Eye (tissue), 1 donor: Measurements from ENCODE around the gene CBX2.
"Not testable (repeated sequence)": the region's sequence is repeated elsewhere in the genome, so short reads cannot be mapped to it uniquely, and the experiment has no call there.

Experiments
- DNase-seq: peaks from one replicate; pipeline ENCODE4 v3.0.0-alpha.2; 2015

CBX2 gene

DNA sequence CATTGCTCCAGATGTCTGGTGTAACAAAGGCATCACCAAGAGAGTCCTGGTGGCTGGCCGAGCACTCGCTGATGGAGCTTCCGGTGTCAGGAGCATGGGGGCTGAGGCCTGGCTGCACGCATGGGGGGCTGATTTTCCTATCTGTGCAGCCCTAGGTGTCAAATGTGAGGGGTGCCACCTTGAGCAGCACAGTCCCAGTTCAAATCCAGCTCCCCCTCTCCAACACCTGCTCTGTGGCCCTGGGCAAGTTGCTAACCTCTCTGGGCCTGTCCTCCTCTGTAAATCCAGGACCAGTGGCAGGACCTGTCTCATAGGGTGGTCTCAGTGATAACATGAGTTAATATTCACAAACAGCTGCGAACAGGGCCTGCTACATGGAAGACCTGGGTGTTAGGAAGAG, 34.3 kb upstream of the CBX2 start:
- no peak for DNase-seq

DNA sequence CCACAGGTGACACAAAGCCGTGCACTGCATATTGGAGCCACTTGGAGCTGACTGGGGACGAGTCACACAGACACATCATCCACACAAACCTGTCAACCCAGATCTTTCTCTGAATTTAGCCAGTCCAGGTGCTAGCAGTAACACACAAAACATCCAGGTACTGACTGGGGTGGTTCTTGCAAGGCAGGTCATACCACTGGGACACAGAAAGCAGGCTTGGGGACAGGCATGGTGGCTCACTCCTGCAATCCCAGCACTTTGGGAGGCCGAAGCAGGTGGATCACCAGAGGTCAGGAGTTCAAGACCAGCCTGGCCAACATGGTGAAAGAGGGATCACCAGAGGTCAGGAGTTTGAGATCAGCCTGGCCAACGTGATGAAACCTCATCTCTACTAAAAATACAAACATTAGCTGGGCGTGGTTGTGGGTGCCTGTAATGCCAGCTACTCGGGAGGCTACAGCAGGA, 32.3 kb upstream of the CBX2 start:
- no peak for DNase-seq

GRCh38 chr17:79746889-79747507, 30.9 kb upstream of the CBX2 start:
- peak; percentile 53 for DNase-seq

DNA sequence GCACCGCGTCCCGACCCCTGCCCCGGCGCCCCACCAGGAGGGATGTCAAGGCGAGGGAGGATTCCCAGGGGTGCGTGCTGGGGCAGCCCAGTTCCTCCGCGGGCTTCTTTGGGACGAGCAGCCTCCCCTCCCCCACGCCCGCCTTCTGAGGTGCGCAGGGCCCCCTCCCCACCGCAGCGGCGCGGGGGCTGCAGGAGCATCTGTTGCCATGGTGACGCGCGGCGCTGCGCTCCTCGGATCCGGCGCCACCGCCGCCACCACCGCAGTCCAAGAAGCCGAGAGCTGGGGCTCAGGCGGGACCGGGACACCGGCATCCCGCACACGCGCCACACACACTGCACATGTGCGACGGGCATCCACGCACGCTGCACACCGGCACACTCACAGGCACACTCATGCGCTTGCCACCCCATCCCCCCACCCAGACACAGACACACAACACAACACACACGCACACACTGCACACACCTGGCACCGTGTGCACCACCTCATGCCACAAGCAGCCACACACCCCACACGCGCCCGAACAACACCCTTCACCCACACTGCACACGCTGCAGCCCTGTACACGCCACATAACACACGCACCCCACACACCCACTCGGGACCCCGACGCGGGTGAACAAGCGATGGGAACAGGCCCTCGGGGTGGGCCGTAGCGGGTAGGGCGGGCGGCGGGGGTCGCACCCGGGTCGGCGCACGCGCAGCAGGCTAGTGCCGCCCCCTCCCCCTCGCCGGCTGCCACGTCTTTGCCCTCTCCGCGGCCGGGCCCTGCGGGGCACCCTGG, 30.2 kb upstream of the CBX2 start:
- peak; percentile 78 for DNase-seq

DNA sequence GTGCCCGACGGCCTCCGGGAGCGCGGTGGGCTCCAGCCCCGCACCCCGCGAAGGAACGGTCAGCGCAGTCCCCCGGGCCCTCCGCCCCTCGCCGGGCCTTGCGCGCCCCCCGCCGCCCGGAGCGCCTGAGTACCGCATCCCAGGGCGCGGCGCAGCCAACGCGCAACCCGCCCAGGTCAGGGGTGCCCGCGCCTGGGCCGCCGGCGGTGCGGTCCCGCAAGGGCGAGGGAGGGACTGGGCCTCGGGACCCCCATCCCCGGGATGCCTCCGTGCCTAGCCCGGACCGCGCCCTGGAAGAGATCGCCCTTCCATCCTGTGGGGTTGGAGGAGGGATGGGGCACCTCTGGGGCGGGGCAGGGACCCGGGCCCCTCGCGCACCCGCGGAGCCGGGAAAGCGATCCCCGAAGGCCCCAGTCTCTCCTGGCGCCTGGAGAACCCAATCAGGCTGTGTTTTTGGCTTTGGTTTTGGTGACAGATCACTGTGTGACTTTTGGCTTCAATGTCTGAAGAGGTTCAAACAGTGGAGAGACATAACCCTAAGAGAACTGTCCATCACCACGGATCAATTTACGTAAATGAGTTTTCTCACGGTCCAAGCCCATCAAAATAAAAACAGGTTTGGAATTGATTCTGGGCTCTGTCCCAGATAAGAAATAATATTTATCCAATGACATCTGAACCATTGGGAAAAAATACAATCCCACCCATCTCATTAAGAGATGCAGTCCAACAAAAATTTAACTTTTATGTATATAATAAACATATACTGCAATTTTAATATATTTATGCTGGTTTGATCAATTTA, 29.5 kb upstream of the CBX2 start:
- DNase-seq = peak; percentile 18

GRCh38 chr17:79749156-79749815, 28.7 kb upstream of the CBX2 start:
- peak; percentile 16 for DNase-seq

DNA sequence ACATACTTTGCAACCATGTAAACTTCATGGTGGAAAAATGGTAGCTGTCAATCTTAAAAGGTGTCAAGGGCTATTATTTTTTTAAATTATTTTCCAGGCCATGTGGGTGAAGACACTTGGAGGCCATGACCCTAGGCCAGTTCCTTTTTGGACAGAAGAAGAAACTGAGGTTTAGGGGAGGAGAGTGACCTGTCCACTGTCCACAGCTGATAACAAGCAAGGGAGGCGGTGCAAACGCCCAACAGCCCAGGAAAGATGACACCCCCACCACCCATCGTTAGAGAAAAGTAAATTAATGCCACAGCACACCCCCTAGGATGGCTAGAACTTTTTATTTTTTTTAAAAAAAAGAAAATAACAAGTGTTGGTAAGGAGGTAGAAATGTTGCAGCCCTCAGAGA, 28.0 kb upstream of the CBX2 start:
- DNase-seq = no peak

DNA sequence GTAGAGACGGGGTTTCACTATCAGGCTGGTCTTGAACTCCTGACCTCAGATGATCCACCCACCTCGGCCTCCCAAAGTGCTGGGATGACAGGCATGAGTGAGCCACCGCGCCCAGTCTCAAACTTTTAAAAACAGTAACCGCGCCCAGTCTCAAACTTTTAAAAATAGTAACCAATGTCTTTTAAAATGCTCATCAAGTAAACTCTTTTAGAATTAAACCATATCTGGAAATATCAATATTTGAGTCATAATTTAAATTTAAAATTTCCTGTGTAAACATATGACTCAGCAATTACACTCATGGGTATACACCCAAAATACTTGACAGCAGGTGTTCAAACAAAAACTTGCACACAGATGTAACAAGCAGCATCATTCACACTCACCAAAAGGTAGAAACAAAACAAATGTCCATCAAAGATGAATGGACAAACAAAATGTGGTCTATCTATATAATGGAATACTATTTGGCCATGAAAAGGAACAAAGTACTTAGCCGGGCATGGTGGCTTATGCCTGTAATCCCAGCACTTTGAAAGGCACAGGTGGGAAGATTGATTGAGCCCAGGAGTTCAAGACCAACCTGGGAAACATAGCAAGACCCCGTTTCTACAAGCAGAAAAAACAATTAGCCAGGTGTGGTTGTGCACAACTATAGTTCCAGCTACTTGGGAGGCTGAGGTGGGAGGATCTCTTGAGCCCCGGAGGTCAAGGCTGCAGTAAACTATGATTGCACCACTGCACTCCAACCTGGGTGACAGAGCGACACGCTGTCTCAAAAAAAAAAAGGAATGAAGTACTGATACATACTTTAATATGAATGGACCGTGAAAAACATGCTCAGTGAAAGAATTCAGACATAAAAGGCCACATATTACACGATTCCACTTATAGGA, 27.1 kb upstream of the CBX2 start:
- DNase-seq = no peak

DNA sequence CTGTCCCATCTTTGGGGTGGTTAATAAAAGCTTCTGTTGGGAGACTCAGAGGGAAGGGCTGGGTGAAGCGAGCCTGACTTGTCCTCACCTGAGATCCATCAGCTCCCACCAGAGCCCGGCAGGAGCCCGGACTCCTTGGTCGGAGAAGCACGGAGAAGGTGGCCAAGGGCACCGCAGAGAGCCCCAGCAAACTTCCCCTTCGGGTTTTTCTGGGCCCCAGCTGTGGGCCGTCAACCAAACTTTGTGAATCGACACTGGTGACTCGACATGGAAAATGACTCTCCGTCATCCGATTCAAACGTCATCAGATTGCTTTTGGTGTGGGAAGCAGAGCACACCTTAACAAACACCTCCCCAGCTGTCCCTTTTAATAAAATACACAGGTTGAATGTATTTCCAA, 25.8 kb upstream of the CBX2 start:
- no peak for DNase-seq

DNA sequence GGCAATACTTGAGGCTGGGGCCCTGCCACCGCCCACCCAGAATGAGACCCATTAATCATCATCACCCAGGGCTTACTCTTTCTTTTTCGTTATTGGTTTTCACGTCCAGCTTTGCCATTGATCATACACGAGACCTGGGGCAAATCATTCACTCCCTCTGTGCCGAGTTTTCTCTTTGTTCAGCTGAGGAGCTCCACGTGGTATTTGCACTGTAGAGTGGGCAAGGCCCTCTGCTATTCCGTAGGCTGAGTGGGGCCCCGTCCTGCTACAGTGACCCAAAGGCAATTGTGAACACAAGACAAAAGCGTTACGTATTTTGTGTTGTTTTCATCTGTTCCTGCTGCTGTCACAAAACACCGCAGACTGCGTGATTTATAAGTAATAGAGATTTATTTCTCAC, 23.6 kb upstream of the CBX2 start:
- DNase-seq = no peak

- DNase-seq = not testable (repeated sequence)
These were observed 23.0 kb upstream of the CBX2 start for GRCh38 chr17:79754903-79755302.

DNA sequence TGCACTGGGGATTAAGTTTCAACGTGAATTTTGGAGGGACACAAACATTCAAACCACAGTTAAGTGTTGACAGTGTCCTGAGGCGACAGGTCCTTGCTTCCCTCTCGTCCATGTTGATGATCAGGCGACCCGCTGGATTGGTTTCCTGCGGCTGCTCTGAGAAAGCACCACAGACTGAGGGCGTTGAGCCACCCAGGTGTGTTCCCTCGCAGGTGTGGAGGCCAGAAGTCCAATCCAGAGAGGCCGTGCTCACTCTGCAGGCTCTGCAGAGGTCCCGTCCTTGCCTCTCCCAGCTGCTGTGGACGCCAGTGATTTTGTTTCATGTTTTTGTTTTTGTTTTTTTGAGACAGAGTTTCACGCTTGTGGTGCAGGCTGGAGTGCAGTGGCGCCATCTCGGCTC, 22.4 kb upstream of the CBX2 start:
- no peak for DNase-seq

DNA sequence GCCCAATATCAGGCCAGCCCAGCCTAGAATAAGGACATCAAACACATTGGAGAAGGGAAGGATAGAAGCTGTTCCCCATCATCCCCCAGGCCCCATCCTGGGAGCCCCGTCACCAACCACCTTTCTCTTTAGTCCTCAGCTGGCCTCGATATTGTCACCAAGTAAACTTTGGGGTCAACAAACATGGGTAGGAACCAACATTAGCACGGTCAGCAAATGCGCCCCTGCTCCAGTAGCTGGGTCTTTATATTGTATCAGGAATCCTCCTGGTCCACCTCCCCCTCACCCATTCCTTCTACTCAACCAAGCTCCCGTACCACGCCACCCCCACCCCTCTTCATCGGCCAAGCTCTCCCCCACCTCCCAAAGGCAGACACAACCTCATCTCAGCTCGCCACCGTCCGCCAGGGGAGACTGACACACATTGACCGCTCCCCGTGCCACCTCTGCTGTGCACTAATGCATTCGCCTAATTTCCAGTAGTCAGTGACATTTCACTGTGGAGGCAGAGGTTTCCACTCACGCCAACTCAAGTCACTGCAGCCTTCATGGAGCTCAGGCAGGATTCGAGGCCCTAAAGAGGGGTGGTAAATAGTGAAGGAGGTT, 20.7 kb upstream of the CBX2 start:
- DNase-seq = no peak

- DNase-seq = no peak
These were observed 19.7 kb upstream of the CBX2 start for GRCh38 chr17:79758271-79758670.

DNA sequence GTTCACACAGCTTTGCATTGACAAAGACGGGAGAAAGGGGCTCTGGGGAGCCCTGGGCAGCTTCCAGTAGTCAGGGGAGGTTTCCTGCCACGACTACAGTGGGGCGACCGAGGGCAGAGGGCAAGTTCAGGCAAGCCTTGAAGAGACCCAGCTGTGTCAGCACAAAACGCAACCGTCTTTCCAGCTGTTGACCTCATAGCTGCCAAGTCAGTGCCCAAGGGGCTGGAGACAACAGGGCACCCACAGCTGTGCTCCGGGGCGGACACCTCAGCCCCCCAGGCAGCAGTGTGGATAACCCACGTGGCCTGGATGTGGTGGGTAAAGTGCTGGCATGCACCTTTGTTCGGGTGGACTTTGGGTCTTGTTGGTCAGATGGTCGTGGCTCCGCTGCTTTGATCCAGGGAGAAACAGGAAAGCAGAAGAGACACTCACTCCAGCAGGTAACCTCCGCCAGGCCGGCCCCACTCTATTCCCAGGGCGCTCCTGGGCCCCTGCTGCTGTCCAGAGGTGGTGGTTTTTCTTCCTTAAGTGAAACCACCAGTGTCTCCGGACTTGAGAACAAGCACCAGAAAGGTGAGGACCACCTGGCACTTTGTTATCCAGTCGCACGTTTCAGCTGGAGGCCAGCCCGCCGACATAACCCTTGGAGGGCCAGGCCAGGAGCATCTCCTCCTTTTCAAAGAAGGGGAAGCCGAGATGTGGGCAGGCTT, 17.6 kb upstream of the CBX2 start:
- DNase-seq = no peak

DNA sequence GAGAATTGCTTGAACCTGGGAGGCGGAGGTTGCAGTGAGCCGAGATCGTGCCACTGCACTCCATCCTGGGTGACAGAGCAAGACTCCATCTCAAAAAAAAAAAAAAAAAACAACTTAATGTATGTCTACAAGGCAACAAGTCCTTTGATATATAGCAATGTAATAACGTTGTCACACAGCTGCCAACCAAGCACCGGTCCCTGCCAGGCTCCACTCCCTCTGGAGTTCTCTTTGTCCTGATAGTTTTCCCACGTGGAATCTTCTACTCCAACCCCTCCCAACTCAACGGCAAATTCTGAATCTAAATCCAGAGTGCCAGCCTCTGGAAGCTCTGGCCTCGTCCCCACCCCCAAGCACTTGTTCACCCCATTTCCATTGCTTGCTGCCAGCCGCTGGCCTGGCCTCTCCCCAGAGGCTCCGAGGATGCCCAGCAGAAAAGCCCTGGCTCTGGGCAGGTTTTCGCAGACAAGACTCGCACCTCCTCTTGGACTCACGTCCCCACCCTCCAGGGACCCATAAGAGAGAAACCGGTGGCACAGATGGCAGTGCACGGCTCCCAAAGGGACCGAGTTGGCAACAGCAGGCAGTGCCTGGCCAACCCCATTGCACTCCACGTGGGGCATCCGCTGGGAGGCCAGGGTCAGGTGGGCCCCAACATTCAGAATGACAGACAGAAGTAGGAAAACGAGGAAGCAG, 15.9 kb upstream of the CBX2 start:
- DNase-seq = no peak

DNA sequence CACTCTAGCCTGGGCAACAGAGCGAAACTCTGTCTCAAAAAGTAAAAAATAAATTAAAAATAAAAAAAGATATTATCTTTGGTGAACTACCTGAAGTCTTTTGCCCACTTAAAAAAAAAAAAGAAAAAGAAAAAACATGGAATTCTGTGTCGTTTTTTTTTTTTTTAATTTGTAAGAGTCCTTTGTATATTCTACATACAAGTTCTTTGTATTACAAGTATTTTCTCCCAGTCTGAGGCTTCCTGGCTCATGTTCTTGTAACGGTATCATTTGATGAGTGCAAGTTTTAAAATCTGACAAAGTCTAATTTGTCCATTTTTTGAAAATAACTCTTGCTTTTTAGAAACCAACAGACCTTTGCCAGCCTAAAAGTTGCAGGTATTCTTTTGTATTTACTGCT, 12.2 kb upstream of the CBX2 start:
- DNase-seq = no peak

DNA sequence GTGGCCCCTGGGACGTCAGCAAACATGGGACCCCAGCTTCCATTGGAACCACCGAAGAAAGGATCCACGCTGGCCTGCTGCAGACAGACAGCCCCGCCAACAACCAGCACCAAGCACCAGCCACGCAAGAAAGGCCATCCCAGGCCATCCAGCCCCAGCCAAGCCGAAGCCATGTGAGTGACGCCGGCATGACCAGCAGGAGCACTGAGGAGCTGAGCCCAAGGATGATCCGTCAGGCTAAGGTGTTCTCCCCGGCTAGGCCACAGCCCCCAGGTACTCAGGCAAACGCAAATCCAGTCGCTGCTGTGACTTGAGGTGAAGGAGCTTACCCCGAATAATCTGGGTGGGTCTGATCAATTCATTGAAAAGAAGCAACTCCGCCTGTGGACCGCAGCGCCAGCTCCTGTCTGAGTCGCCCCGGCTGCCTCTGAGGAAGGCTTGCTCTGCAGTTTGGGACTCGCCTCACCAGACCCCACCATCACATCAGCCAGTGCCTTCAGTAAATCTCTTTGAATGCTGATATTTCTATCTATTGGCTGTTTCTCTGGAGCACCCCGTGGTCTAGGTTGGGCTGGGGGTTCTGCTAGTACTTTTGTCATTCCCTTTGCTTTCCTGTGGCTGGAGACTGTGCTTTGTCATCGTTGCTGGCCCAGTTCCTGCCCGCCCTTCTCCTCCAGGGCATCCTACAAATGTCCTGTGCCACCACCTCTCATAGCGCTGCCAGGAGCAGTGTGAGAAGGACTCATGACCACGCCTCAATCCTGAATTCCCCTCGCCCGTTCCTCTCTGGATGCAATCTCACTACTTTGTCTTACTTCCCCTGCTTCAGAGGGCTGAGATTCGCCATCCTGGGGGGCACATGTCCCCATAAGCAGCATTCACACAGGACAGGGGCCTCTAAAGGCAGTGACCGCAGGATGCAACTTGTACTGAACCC, 8.1 kb upstream of the CBX2 start:
- DNase-seq = no peak

- no peak for DNase-seq
These were observed 6.7 kb upstream of the CBX2 start for GRCh38 chr17:79771276-79771675.
